ENCODE results near the gene TCTN1. TPM values are rescaled to one million over a fixed set of nuclear protein-coding genes. Genes with fewer than 3 reads are reported as not detected.
"Not testable (repeated sequence)": the region's sequence is repeated elsewhere in the genome, so short reads cannot be mapped to it uniquely, and the experiment has no call there.

TCTN1 gene
- total RNA-seq, 2 experiments from 2014 or later, result 5.0 to 5.5 TPM

GRCh38 chr12:110574044-110574443 lies 39.9 kb upstream of the TCTN1 start:
- TF ChIP-seq CTCF (IDR thresholded peaks at IDR 0.05), result no peak
- H3K4me3 Mint-ChIP-seq, result no peak overlapping the region
- no peak overlapping the region for H3K27ac ChIP-seq (ENCODE audit: low read depth in 1 of 2, low read length in 2 of 2)

DNA sequence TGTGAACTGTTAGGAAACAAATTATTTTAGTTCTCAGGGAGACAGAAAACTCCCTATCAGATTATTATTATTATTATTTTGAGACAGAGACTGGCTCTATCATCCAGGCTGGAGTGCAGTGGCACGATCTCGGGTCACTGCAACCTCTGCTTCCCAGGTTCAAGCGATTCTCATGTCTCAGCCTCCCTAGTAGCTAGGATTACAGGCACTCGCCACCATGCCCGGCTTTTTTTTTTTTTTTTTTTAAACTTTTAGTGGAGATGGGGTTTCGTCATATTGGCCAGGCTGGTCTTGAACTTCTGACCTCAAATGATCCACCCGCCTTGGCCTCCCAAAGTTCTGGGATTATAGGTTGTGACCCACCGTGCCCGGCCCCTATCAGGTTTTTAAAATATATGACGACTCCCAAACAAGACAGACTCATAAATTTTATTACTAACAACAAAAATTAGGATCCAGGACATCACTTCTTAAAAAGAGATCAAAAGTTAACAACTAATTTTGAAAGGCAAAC lies 39.2 kb upstream of the TCTN1 start:
- ATAC-seq (ENCODE audit: poor library complexity); H3K27me3 Mint-ChIP-seq; H3K4me3 Mint-ChIP-seq; DNase-seq; intact Hi-C loops (cut with DNase I, micrococcal nuclease); H3K27me3 ChIP-seq (ENCODE audit: control insufficient read depth in 1 of 2, insufficient read depth in 2 of 2, low read length in 2 of 2); H3K9me3 Mint-ChIP-seq; H3K4me3 ChIP-seq (ENCODE audit: low read length); H3K36me3 ChIP-seq (ENCODE audit: insufficient read depth, low read length); H3K27ac ChIP-seq (ENCODE audit: low read depth in 1 of 2, low read length in 2 of 2): not testable (repeated sequence)
- Histone ChIP-seq H3K9me3 (ENCODE audit: control insufficient read depth in 1 of 2, insufficient read depth in 1 of 2, low read length in 2 of 2) (peaks cover 6 to 12% of the 10 kb centered on the region in 2 experiments), H3K4me1 (ENCODE audit: insufficient read depth, low read length) (peaks cover 29% of the 10 kb centered on the region)
- CTCF ChIA-PET, result interaction anchor here (0.6 to 3.8 kb wide), 10 partner anchors 11 to 1919 kb away, joined by 3 to 15 read pairs (median 4); partner anchors contain the start of genes ARPC3 and FAM216A
- Mint-ChIP-seq H3K4me1 (ENCODE audit: low read depth) (peaks cover 58% of the 10 kb centered on the region), H3K27ac (peak overlapping the region; percentile 55), H3K36me3 (ENCODE audit: low read depth) (peaks cover 40% of the 10 kb centered on the region)
- POLR2A ChIA-PET, result interaction anchor here (0.6 to 2.0 kb wide), 3 partner anchors 11 to 140 kb away, joined by 3 to 8 read pairs (median 5); no protein-coding TSS in a partner anchor

More at GRCh38 chr12:110574044-110574443, 39.9 kb upstream of the TCTN1 start:
- Mint-ChIP-seq H3K4me1 (ENCODE audit: low read depth) (peaks cover 54% of the 10 kb centered on the region), H3K27ac (peak overlapping the region; percentile 55), H3K27me3 (no peaks in the 10 kb centered on the region), H3K36me3 (ENCODE audit: low read depth) (peaks cover 40% of the 10 kb centered on the region), H3K9me3 (peaks cover 2% of the 10 kb centered on the region)
- ChIA-PET CTCF (interaction anchor here (0.6 to 3.8 kb wide), 8 partner anchors 11 to 1918 kb away, joined by 3 to 15 read pairs (median 4); partner anchors contain the start of genes ARPC3 and FAM216A), POLR2A (interaction anchor here (0.7 kb wide), 1 partner anchor 20 kb away, joined by 5 read pairs; no protein-coding TSS in a partner anchor)
- Histone ChIP-seq H3K9me3 (ENCODE audit: control insufficient read depth in 1 of 2, insufficient read depth in 1 of 2, low read length in 2 of 2) (peaks cover 8 to 17% of the 10 kb centered on the region in 2 experiments), H3K4me1 (ENCODE audit: insufficient read depth, low read length) (peaks cover 22% of the 10 kb centered on the region), H3K36me3 (ENCODE audit: insufficient read depth, low read length) (peaks cover 3% of the 10 kb centered on the region), H3K4me3 (ENCODE audit: low read length) (no peak overlapping the region), H3K27me3 (ENCODE audit: control insufficient read depth in 1 of 2, insufficient read depth in 2 of 2, low read length in 2 of 2) (no peaks in the 10 kb centered on the region)
- ATAC-seq (ENCODE audit: poor library complexity) (no peak), DNase-seq (no peak)
- intact Hi-C loops (cut with DNase I, micrococcal nuclease), result no loop called here

DNA sequence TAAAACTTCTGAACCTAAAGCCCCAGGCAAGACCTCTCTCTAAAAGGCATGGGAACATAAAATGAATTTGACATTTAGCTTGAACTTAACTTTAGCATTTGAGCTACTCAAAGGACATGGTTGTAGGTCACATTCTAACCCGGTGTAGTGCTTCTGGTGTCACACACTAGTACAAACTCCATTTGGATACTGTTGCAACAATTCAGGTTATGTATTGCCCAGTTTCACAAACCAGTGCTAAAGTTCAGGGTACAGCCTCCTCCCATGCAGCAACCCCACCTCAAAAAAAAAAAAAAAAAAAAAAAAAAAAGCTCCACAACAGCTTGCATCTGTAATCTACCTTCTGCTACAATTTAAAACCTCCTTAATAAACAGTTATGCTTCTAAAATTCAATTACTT lies 38.6 kb upstream of the TCTN1 start:
- peaks cover 37% of the 10 kb centered on the region for H3K36me3 Mint-ChIP-seq (ENCODE audit: low read depth)
- Histone ChIP-seq H3K9me3 (ENCODE audit: control insufficient read depth in 1 of 2, insufficient read depth in 1 of 2, low read length in 2 of 2) (peaks cover 6 to 10% of the 10 kb centered on the region in 2 experiments), H3K4me3 (ENCODE audit: low read length) (no peak overlapping the region), H3K27ac (ENCODE audit: low read depth in 1 of 2, low read length in 2 of 2) (no peak overlapping the region), H3K36me3 (ENCODE audit: insufficient read depth, low read length) (peaks cover 3% of the 10 kb centered on the region), H3K4me1 (ENCODE audit: insufficient read depth, low read length) (peaks cover 35% of the 10 kb centered on the region), H3K27me3 (ENCODE audit: control insufficient read depth in 1 of 2, insufficient read depth in 2 of 2, low read length in 2 of 2) (no peaks in the 10 kb centered on the region)
- no peak for ATAC-seq (ENCODE audit: poor library complexity)
- CTCF ChIA-PET, result interaction anchor here (0.7 to 3.8 kb wide), 8 partner anchors 13 to 144 kb away, joined by 3 to 15 read pairs (median 4); partner anchors contain the start of gene ARPC3
- no peaks in the 10 kb centered on the region for H3K9me3 Mint-ChIP-seq
- DNase-seq, result no peak
- no peak for TF ChIP-seq CTCF (IDR thresholded peaks at IDR 0.05)
- peaks cover 62% of the 10 kb centered on the region for H3K4me1 Mint-ChIP-seq (ENCODE audit: low read depth)
- peak overlapping the region; percentile 31 for H3K27ac Mint-ChIP-seq
- intact Hi-C loops (cut with DNase I, micrococcal nuclease), result no loop called here
- POLR2A ChIA-PET, result interaction anchor here (0.7 to 2.0 kb wide), 4 partner anchors 12 to 106 kb away, joined by 3 to 8 read pairs (median 4); partner anchors contain the start of gene FAM216A
- no peaks in the 10 kb centered on the region for H3K27me3 Mint-ChIP-seq
- peak overlapping the region; percentile 31 for H3K4me3 Mint-ChIP-seq
